Thyroid gland (tissue), 4 donors: Measurements from ENCODE around the gene CD40.

Source experiments
- POLR2A ChIP-seq, 2 donors: fragments of 450-650 bp; IDR thresholded peaks; one replicate each; pipeline ENCODE4 v1.6.1; 2017; ENCODE audit warnings: antibody characterized with exemption in 2 of 2, mild to moderate bottlenecking in 2 of 2, moderate library complexity in 1 of 2
- TF ChIP-seq, protein P1 (sequence below), 6 experiments: fragments of 200-600 bp in 3 of 6; fragments of 450-650 bp in 3 of 6; sonication (generic) in 3 of 6; IDR thresholded peaks; one replicate each; pipeline ENCODE4 v1.5.1; 2016 to 2019; ENCODE audit warnings: antibody characterized with exemption in 6 of 6, mild to moderate bottlenecking in 2 of 6, inconsistent platforms in 1 of 6, moderate library complexity in 1 of 6

DNA sequence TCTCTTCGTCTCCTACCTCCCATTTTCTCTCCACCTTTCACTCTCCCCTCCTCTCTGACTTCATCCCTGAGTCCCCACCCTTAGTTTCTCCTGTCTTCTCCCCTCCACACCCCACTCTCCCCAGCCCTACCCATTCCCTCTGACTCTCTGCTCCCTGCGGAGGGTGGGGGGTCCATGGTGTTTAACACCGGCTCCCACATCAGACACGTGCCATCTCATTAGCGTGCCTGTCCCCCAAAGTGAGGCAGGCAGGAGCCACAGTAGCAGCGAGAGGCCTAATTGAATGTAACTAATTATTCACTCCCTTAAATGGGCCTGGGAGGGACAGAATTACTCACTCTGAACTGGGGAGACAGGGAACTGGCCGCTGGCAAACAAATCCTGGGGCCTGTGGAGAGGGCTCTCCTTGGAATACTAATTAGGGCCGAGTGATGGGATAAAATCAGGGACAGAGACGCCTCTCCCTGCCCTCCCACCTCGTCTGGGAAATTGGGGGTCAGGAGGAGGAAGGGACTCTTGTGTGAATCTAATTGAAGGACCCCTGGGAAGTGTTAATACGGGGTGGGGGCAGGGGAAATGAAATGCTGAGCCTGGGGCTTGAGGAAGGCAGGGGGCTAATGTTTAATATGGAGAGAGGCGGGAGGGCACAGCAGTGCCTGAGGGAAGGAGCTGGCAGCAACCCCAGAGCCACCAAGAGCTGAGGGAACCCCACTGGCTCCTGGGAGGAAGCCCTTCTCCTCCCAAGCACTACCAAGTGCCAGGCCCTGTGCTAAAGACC lies 17.9 kb downstream of the CD40 start:
- TF ChIP-seq, protein P1, sequence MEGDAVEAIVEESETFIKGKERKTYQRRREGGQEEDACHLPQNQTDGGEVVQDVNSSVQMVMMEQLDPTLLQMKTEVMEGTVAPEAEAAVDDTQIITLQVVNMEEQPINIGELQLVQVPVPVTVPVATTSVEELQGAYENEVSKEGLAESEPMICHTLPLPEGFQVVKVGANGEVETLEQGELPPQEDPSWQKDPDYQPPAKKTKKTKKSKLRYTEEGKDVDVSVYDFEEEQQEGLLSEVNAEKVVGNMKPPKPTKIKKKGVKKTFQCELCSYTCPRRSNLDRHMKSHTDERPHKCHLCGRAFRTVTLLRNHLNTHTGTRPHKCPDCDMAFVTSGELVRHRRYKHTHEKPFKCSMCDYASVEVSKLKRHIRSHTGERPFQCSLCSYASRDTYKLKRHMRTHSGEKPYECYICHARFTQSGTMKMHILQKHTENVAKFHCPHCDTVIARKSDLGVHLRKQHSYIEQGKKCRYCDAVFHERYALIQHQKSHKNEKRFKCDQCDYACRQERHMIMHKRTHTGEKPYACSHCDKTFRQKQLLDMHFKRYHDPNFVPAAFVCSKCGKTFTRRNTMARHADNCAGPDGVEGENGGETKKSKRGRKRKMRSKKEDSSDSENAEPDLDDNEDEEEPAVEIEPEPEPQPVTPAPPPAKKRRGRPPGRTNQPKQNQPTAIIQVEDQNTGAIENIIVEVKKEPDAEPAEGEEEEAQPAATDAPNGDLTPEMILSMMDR (IDR thresholded peaks at IDR 0.05), result no peak
- TF ChIP-seq POLR2A (IDR thresholded peaks at IDR 0.05), result no peak
